HepG2 (cell line): Measurements from ENCODE around the gene SRCIN1. TPM values are rescaled to one million over a fixed set of nuclear protein-coding genes. Genes with fewer than 3 reads are reported as not detected.

Experiments
- GABPA ChIP-seq, 2 experiments: IDR thresholded peaks; 2 replicates each; pipeline ENCODE4 v1.6.1; 2011 to 2016; ENCODE audit warnings: low read depth in 2 of 2, low read length in 1 of 2, missing biosample characterization in 1 of 2, missing genetic modification characterization in 1 of 2
- POLR2AphosphoS5 ChIP-seq: IDR thresholded peaks from 2 replicates; pipeline ENCODE4 v1.6.1; 2012; ENCODE audit warnings: low read depth, low read length
- REL ChIP-seq: sonication (generic); formaldehyde crosslinking; conservative IDR thresholded peaks from 2 replicates; pipeline ENCODE4 v1.8.0; 2022; ENCODE audit warnings: mild to moderate bottlenecking, missing genetic modification reagents, moderate library complexity
- SP1 ChIP-seq, 2 experiments: fragments of 450-650 bp in 1 of 2; sonication (generic) in 1 of 2; formaldehyde crosslinking in 1 of 2; IDR thresholded peaks; 2 replicates each; pipeline versions ENCODE4 v1.4.0 to v1.6.1; 2016 to 2020; ENCODE audit warnings: missing genetic modification reagents in 1 of 2
- ZBTB7A ChIP-seq: sonication (generic); formaldehyde crosslinking; IDR thresholded peaks from 2 replicates; pipeline ENCODE4 v1.8.0; 2022; ENCODE audit warnings: mild to moderate bottlenecking, missing genetic modification reagents
- ZNF329 ChIP-seq: sonication (generic); formaldehyde crosslinking; IDR thresholded peaks from 2 replicates; pipeline ENCODE4 v1.9.0; 2021; ENCODE audit warnings: low read depth, mild to moderate bottlenecking, missing genetic modification reagents
- ZNF773 ChIP-seq: sonication (generic); formaldehyde crosslinking; IDR thresholded peaks from 2 replicates; pipeline ENCODE4 v1.4.0; 2020; ENCODE audit warnings: missing genetic modification reagents, borderline replicate concordance
- ZNF776 ChIP-seq: sonication (generic); formaldehyde crosslinking; IDR thresholded peaks from 2 replicates; pipeline ENCODE4 v1.4.0; 2020; ENCODE audit warnings: mild to moderate bottlenecking, missing genetic modification reagents
- ZNF782 ChIP-seq: sonication (generic); formaldehyde crosslinking; IDR thresholded peaks from 2 replicates; pipeline ENCODE4 v1.4.0; 2020; ENCODE audit warnings: missing genetic modification reagents, mild to moderate bottlenecking, borderline replicate concordance
- polyA plus RNA-seq, 8 experiments: library from polyadenylated mRNA; depleted of rRNA in 3 of 8; stranded (reverse) in 7 of 8; unstranded in 1 of 8; fragments of >200 nt; fragmentation: Illumina TruSeq in 4 of 8; extraction: Trizol in 4 of 8; gene quantifications; 2 replicates each; pipeline versions ENCODE4 v1.2.1 to v1.2.3, GENCODE V29; 2011 to 2016; ENCODE audit warnings: low read depth in 4 of 8, missing spikeins in 1 of 8, mixed read lengths in 1 of 8; ENCODE audit not compliant: insufficient read depth in 1 of 8
- total RNA-seq, 5 experiments: library from RNA; depleted of rRNA; stranded (reverse); fragments of >200 nt; fragmentation: Illumina TruSeq; extraction: Trizol; gene quantifications; 2 replicates each; pipeline ENCODE4 v1.2.3, GENCODE V29; 2016; ENCODE audit warnings: low read depth in 1 of 5
- TF ChIP-seq, protein P1 (sequence below): sonication (generic); formaldehyde crosslinking; IDR thresholded peaks from 2 replicates; pipeline ENCODE4 v1.5.1; 2020; ENCODE audit warnings: mild to moderate bottlenecking, missing genetic modification reagents, moderate library complexity
- TF ChIP-seq, protein P2 (sequence below): sonication (generic); formaldehyde crosslinking; IDR thresholded peaks from 2 replicates; pipeline ENCODE4 v1.4.0; 2020; ENCODE audit warnings: missing genetic modification reagents, mild to moderate bottlenecking, borderline replicate concordance

The SRCIN1 gene
- total and polyA plus RNA-seq, 2 of the 13 experiments (the other 11 are each of a cell fraction or from before 2014, with no cell fraction given), result 1.2 to 9.6 TPM

DNA sequence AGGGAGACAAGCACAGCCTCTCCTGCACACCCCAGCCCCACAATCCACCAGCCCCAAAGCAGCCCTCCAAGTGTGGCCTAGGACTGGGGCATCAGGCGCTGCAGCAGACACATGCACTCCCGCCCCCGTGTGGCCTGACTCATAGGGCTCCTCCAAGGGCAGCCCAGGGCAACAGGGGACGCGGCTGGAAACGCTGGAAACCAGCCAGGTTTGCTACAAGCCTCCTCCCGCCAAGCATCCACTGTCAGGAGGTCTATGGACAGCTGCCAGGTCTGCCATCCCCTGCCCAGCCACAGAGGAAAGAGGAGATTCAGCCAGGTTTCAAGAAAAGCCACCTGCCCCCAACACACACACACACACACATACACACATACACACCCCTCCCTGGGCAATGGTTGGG, 25.8 kb downstream of the SRCIN1 start (continued):
- TF ChIP-seq, protein P1, sequence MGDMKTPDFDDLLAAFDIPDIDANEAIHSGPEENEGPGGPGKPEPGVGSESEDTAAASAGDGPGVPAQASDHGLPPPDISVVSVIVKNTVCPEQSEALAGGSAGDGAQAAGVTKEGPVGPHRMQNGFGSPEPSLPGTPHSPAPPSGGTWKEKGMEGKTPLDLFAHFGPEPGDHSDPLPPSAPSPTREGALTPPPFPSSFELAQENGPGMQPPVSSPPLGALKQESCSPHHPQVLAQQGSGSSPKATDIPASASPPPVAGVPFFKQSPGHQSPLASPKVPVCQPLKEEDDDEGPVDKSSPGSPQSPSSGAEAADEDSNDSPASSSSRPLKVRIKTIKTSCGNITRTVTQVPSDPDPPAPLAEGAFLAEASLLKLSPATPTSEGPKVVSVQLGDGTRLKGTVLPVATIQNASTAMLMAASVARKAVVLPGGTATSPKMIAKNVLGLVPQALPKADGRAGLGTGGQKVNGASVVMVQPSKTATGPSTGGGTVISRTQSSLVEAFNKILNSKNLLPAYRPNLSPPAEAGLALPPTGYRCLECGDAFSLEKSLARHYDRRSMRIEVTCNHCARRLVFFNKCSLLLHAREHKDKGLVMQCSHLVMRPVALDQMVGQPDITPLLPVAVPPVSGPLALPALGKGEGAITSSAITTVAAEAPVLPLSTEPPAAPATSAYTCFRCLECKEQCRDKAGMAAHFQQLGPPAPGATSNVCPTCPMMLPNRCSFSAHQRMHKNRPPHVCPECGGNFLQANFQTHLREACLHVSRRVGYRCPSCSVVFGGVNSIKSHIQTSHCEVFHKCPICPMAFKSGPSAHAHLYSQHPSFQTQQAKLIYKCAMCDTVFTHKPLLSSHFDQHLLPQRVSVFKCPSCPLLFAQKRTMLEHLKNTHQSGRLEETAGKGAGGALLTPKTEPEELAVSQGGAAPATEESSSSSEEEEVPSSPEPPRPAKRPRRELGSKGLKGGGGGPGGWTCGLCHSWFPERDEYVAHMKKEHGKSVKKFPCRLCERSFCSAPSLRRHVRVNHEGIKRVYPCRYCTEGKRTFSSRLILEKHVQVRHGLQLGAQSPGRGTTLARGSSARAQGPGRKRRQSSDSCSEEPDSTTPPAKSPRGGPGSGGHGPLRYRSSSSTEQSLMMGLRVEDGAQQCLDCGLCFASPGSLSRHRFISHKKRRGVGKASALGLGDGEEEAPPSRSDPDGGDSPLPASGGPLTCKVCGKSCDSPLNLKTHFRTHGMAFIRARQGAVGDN (CRISPR knock-in tag), result peak; percentile 76
- TF ChIP-seq GABPA (IDR thresholded peaks at IDR 0.05; ENCODE audit: low read depth, low read length) (no peak), GABPA (CRISPR knock-in tag; IDR thresholded peaks at IDR 0.05; ENCODE audit: low read depth) (no peak), ZNF773 (CRISPR knock-in tag) (no peak), ZNF782 (CRISPR knock-in tag) (peak; percentile 61; the same call in 1 of the 2 replicates), REL (CRISPR knock-in tag) (no peak), SP1 (IDR thresholded peaks at IDR 0.05) (no peak), SP1 (CRISPR knock-in tag; IDR thresholded peaks at IDR 0.05) (no peak), POLR2AphosphoS5 (no peak), ZNF776 (CRISPR knock-in tag) (no peak), ZBTB7A (CRISPR knock-in tag) (no peak), ZNF329 (CRISPR knock-in tag) (no peak)
- TF ChIP-seq, protein P2, sequence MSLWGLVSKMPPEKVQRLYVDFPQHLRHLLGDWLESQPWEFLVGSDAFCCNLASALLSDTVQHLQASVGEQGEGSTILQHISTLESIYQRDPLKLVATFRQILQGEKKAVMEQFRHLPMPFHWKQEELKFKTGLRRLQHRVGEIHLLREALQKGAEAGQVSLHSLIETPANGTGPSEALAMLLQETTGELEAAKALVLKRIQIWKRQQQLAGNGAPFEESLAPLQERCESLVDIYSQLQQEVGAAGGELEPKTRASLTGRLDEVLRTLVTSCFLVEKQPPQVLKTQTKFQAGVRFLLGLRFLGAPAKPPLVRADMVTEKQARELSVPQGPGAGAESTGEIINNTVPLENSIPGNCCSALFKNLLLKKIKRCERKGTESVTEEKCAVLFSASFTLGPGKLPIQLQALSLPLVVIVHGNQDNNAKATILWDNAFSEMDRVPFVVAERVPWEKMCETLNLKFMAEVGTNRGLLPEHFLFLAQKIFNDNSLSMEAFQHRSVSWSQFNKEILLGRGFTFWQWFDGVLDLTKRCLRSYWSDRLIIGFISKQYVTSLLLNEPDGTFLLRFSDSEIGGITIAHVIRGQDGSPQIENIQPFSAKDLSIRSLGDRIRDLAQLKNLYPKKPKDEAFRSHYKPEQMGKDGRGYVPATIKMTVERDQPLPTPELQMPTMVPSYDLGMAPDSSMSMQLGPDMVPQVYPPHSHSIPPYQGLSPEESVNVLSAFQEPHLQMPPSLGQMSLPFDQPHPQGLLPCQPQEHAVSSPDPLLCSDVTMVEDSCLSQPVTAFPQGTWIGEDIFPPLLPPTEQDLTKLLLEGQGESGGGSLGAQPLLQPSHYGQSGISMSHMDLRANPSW (CRISPR knock-in tag), result no peak
- TF ChIP-seq, all 625 proteins: peak for 73
